Measurements from ENCODE around the gene CCDC51. TPM values are rescaled to one million over a fixed set of nuclear protein-coding genes. Genes with fewer than 3 reads are reported as not detected.

Gene CCDC51
- polyA plus RNA-seq, 2 of the 4 experiments (the other 2 are of a cell fraction), result 19.8 to 26.7 TPM

GRCh38 chr3:48429960-48430707, 9.8 kb downstream of the CCDC51 start, which contains the start of gene PLXNB1:
PLXNB1 (minus strand) TSS chr3:48430086; CDS start chr3:48424611, 5,475 bp downstream.
- H3K27ac ChIP-seq, result peak within 1 kb of the TSS; percentile 83 to 100
- H3K4me2 ChIP-seq, result peak within 1 kb of the TSS; percentile 79
- FAIRE-seq (no peak), DNase-seq (ENCODE audit: low read depth in 1 of 2, low spot score in 1 of 2) (peak in 1 of 2 experiments; percentile 47), ATAC-seq (peak; percentile 8 to 10; a peak in 4 of 6 replicates)
- ChIA-PET POLR2A (interaction anchor here (1.9 kb wide), 1 partner anchor 9 kb away, joined by 8 read pairs; the partner anchor contains the start of gene CCDC51), CTCF (interaction anchor here (1.0 to 13.6 kb wide), 4 partner anchors 12 to 236 kb away, joined by 3 to 488 read pairs (median 137); no protein-coding TSS in a partner anchor)
- H3K4me3 ChIP-seq, result peak within 1 kb of the TSS; percentile 64
- peaks cover 69% of the 10 kb centered on the region for H3K4me1 ChIP-seq
- no peaks in the 10 kb centered on the region for H3K9me3 ChIP-seq
- WGBS (ENCODE audit: missing lambda C conversion rate), result 35% methylated on average over 8 of the region's 15 CpGs
- TF ChIP-seq KDM5A (IDR thresholded peaks at IDR 0.05), result no peak
- TF ChIP-seq CEBPB (IDR thresholded peaks at IDR 0.05), result peak; percentile 12 to 57; a peak in 2 of 4 replicates
- TF ChIP-seq REST (IDR thresholded peaks at IDR 0.05), result no peak
- TF ChIP-seq MYC (IDR thresholded peaks at IDR 0.05; ENCODE audit: borderline replicate concordance, low read length), result no peak
- TF ChIP-seq CBX8 (IDR thresholded peaks at IDR 0.05), result no peak

- DNase-seq (ENCODE audit: low read depth in 1 of 2, low spot score in 1 of 2) (peak; percentile 28 to 42), ATAC-seq (peak; percentile 34 to 61), FAIRE-seq (no peak)
- ChIA-PET CTCF (interaction anchor here (13.6 to 31.5 kb wide), 2 partner anchors 2 to 16 kb away, joined by 488 read pairs; partner anchors contain the start of gene PLXNB1), POLR2A (interaction anchor here (1.9 kb wide), 1 partner anchor 10 kb away, joined by 8 read pairs; the partner anchor contains the start of gene CCDC51)
- Histone ChIP-seq H3K4me3 (peak overlapping the region; percentile 64), H3K4me2 (peak overlapping the region; percentile 79), H3K9me3 (no peaks in the 10 kb centered on the region), H3K27ac (peak overlapping the region; percentile 83 to 100), H3K4me1 (peaks cover 66% of the 10 kb centered on the region)
- 2% methylated on average over 12 of the region's 86 CpGs for WGBS (ENCODE audit: missing lambda C conversion rate)
- TF ChIP-seq BCL3 (IDR thresholded peaks at IDR 0.05) (no peak), NR3C1 (IDR thresholded peaks at IDR 0.05) (no peak), PHF8 (IDR thresholded peaks at IDR 0.05; ENCODE audit: borderline replicate concordance, low read depth) (peak; percentile 29; the same call in 1 of the 2 replicates), HES2 (IDR thresholded peaks at IDR 0.05) (no peak), TFCP2L1 (CRISPR knock-in tag; IDR thresholded peaks at IDR 0.05) (no peak), POLR2A (IDR thresholded peaks at IDR 0.05; ENCODE audit: low read length) (peak; percentile 21; the same call in 1 of the 2 replicates), HOXB13 (CRISPR knock-in tag; IDR thresholded peaks at IDR 0.05; ENCODE audit: low read depth) (no peak), ZC3H11A (IDR thresholded peaks at IDR 0.05) (no peak), REST (IDR thresholded peaks at IDR 0.05) (no peak), RCOR1 (IDR thresholded peaks at IDR 0.05; ENCODE audit: low read depth, low read length) (no peak), EHF (CRISPR knock-in tag; IDR thresholded peaks at IDR 0.05) (no peak), ESRRA (IDR thresholded peaks at IDR 0.05; ENCODE audit: borderline replicate concordance, low read length) (no peak)
Observed at GRCh38 chr3:48429317-48429959, 10.5 kb downstream of the CCDC51 start.

All from A549 (cell line).